HCT116 (cell line): Measurements from ENCODE around the gene GPR3. TPM values are rescaled to one million over a fixed set of nuclear protein-coding genes. Genes with fewer than 3 reads are reported as not detected.
"Not testable (repeated sequence)": the region's sequence is repeated elsewhere in the genome, so short reads cannot be mapped to it uniquely, and the experiment has no call there.

Experiments used
- ATAC-seq: fragments of 200-7000 bp; cut with Tn5 transposase; 2 replicates; pipeline ENCODE4 v1.9.1; 2020; ENCODE audit warnings: mild to moderate bottlenecking, moderate library complexity
- BruUV-seq: library from RNA; stranded (reverse); fragments of 400-500 nt; replicated peaks from 2 replicates; lab custom pipeline; 2021; lab: Mats Ljungman, UMichigan
- CTCF ChIA-PET: fragments of 300-600 bp; sonication (Branson Sonifier 250); formaldehyde crosslinking; loops from one replicate; lab custom pipeline; 2021; ENCODE audit warnings: antibody characterized with exemption; lab: Charles Lee
- POLR2A ChIA-PET: fragments of 300-600, 350-600 bp; sonication (Branson Sonifier 250); formaldehyde crosslinking; loops from one replicate; lab custom pipeline; 2021; ENCODE audit warnings: antibody characterized with exemption; lab: Charles Lee
- RAD21 ChIA-PET, 2 experiments: fragments of 300-600 bp; sonication (Branson Sonifier 250); formaldehyde crosslinking; loops; one replicate each; lab custom pipeline; 2023; ENCODE audit warnings: low total read pairs in 2 of 2; ENCODE audit not compliant: uncharacterized antibody in 2 of 2, unreplicated experiment in 2 of 2, low non-redundant PET in 1 of 2; lab: Charles Lee
- DNase-seq: peaks from one replicate; pipeline ENCODE4 v3.0.0-alpha.2; 2010; ENCODE audit warnings: low read depth, low spot score
- H2AFZ ChIP-seq: fragments of 200-600 bp; shearing (Covaris generic), sonication (generic); 2 replicates; pipeline ENCODE4 v1.6.1; 2017; ENCODE audit warnings: low read depth, mixed run types, mixed read lengths, antibody characterized with exemption, low read length; ENCODE audit not compliant: poor library complexity, severe bottlenecking
- H3K27ac ChIP-seq: 2 replicates; pipeline ENCODE4 v1.5.1; 2012; ENCODE audit warnings: low read depth, low read length
- H3K27me3 ChIP-seq: fragments of 200-600 bp; sonication (generic); 2 replicates; pipeline ENCODE4 v1.6.1; 2016; ENCODE audit warnings: mixed run types, low read length, mixed read lengths; ENCODE audit not compliant: insufficient read depth
- H3K36me3 ChIP-seq, 2 experiments: fragments of 200-500 bp in 1 of 2; fragments of 200-600 bp in 1 of 2; sonication (Bioruptor generic) in 1 of 2; sonication (generic) in 1 of 2; 2 replicates each; pipeline versions ENCODE4 v1.5.1 to v1.6.1; 2014 to 2016; ENCODE audit warnings: low read length in 2 of 2, inconsistent platforms in 1 of 2, mixed read lengths in 1 of 2, mixed run types in 1 of 2; ENCODE audit not compliant: insufficient read depth in 2 of 2, control insufficient read depth in 1 of 2
- H3K4me1 ChIP-seq, 2 experiments: fragments of 200-600 bp in 1 of 2; sonication (generic) in 1 of 2; 2 replicates each; pipeline versions ENCODE4 v1.5.1 to v1.6.1; 2012 to 2017; ENCODE audit warnings: low read length in 2 of 2, inconsistent platforms in 1 of 2, mild to moderate bottlenecking in 1 of 2, mixed read lengths in 1 of 2, mixed run types in 1 of 2, moderate library complexity in 1 of 2; ENCODE audit not compliant: insufficient read depth in 2 of 2, control insufficient read depth in 1 of 2
- H3K4me2 ChIP-seq: fragments of 200-600 bp; sonication (generic); 2 replicates; pipeline ENCODE4 v1.6.1; 2017; ENCODE audit warnings: mixed run types, low read length, mixed read lengths
- H3K4me3 ChIP-seq, 2 experiments: fragments of 200-600 bp in 1 of 2; sonication (generic) in 1 of 2; replicated peaks in 1 of 2; 2 replicates each; pipeline ENCODE4 v1.5.1; 2011 to 2016; ENCODE audit warnings: low read length in 2 of 2, control low read depth in 1 of 2, low read depth in 1 of 2, mild to moderate bottlenecking in 1 of 2, mixed read lengths in 1 of 2, mixed run types in 1 of 2
- H3K79me2 ChIP-seq: fragments of 200-600 bp; sonication (generic); 2 replicates; pipeline ENCODE4 v1.6.1; 2017; ENCODE audit warnings: mild to moderate bottlenecking, mixed run types, low read length, moderate library complexity, mixed read lengths; ENCODE audit not compliant: insufficient read depth
- H3K9ac ChIP-seq: fragments of 200-600 bp; sonication (generic); 2 replicates; pipeline ENCODE4 v1.6.1; 2016; ENCODE audit warnings: low read length, mixed read lengths
- H3K9me2 ChIP-seq: fragments of 200-600 bp; sonication (generic), shearing (Covaris generic); 2 replicates; pipeline ENCODE4 v1.6.1; 2017; ENCODE audit warnings: mixed run types, mild to moderate bottlenecking, moderate library complexity; ENCODE audit not compliant: insufficient read depth
- H3K9me3 ChIP-seq, 2 experiments: fragments of 200-500 bp in 1 of 2; fragments of 200-600 bp in 1 of 2; sonication (Bioruptor generic) in 1 of 2; sonication (generic) in 1 of 2; 2 replicates each; pipeline ENCODE4 v1.6.1; 2014 to 2017; ENCODE audit warnings: low read length in 2 of 2, mixed read lengths in 2 of 2, inconsistent platforms in 1 of 2, low read depth in 1 of 2, mild to moderate bottlenecking in 1 of 2, mixed run types in 1 of 2, moderate library complexity in 1 of 2; ENCODE audit not compliant: control insufficient read depth in 1 of 2, insufficient read depth in 1 of 2
- H4K20me1 ChIP-seq: fragments of 200-600 bp; sonication (generic), shearing (Covaris generic); 2 replicates; pipeline ENCODE4 v1.6.1; 2017; ENCODE audit warnings: mixed run types, mild to moderate bottlenecking, moderate library complexity; ENCODE audit not compliant: insufficient read depth
- CBX3 ChIP-seq: IDR thresholded peaks from 2 replicates; pipeline ENCODE4 v1.6.1; 2012; ENCODE audit warnings: low read depth
- CEBPB ChIP-seq: IDR thresholded peaks from 2 replicates; pipeline ENCODE4 v1.6.1; 2012; ENCODE audit warnings: low read depth
- EGR1 ChIP-seq: IDR thresholded peaks from 2 replicates; pipeline ENCODE4 v1.6.1; 2012; ENCODE audit warnings: low read depth
- FOSL1 ChIP-seq: IDR thresholded peaks from 2 replicates; pipeline ENCODE4 v1.6.1; 2012; ENCODE audit warnings: low read depth
- JUND ChIP-seq: IDR thresholded peaks from 2 replicates; pipeline ENCODE4 v1.6.1; 2012
- POLR2A ChIP-seq: IDR thresholded peaks from 2 replicates; pipeline ENCODE4 v1.7.0; 2011; ENCODE audit warnings: borderline replicate concordance; ENCODE audit not compliant: insufficient read depth, insufficient read length; ENCODE audit errors: extremely low read depth
- SIN3A ChIP-seq: IDR thresholded peaks from 2 replicates; pipeline ENCODE4 v1.6.1; 2012; ENCODE audit warnings: low read depth
- SP1 ChIP-seq: IDR thresholded peaks from 2 replicates; pipeline ENCODE4 v1.6.1; 2012; ENCODE audit warnings: low read depth
- TCF7L2 ChIP-seq: IDR thresholded peaks from 2 replicates; pipeline ENCODE4 v1.7.0; 2011; ENCODE audit warnings: borderline replicate concordance, inconsistent platforms; ENCODE audit not compliant: insufficient read depth, insufficient read length; ENCODE audit errors: extremely low read depth
- YY1 ChIP-seq: IDR thresholded peaks from 2 replicates; pipeline ENCODE4 v1.6.1; 2011; ENCODE audit warnings: low read length, low read depth, moderate library complexity, mild to moderate bottlenecking; ENCODE audit not compliant: insufficient replicate concordance; ENCODE audit errors: extremely low read depth
- ZFX ChIP-seq: fragments of 450-650 bp; IDR thresholded peaks from 2 replicates; pipeline ENCODE4 v1.6.1; 2017
- ZNF274 ChIP-seq: fragments of 200-500 bp; sonication (Bioruptor generic); IDR thresholded peaks from 2 replicates; pipeline ENCODE4 v1.6.1; 2014; ENCODE audit warnings: mild to moderate bottlenecking, low read depth, low read length, inconsistent platforms
- intact Hi-C: fragments of 100-400 bp; cut with micrococcal nuclease; formaldehyde crosslinking; loops from 2 replicates; pipeline ENCODE4 v1.10.0; 2022
- total RNA-seq: library from RNA; stranded (reverse); gene quantifications from one replicate; pipeline ENCODE4 v1.2.1, GENCODE V29; 2021; ENCODE audit not compliant: unreplicated experiment
- TF ChIP-seq, protein P1 (sequence below): IDR thresholded peaks from 2 replicates; pipeline ENCODE4 v1.6.1; 2012
- TF ChIP-seq, protein P2 (sequence below): IDR thresholded peaks from 2 replicates; pipeline ENCODE4 v1.6.1; 2012

GPR3 gene
- total RNA-seq, 1 experiment from 2014 or later, result 2.8 TPM

DNA sequence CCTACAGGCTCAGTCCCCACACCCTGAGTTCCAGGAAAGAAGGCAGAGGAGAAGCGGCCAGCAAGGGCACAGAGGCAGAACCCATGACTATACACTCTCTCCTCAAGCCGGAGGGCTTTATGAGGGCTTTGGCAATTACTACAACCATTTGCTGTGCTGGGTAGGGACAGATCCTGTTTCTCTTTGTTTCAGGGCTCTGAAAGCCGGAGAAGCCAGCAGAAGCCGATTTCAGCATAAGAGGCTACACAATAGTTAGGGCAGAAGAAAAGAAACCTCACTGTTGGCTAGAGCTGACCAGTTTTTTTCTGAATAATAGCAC, 13.9 kb downstream of the GPR3 start:
- H3K9ac ChIP-seq, result no peak overlapping the region
- peaks cover 0 to 10% of the 10 kb centered on the region in 2 experiments; a peak in 1 of 4 replicates for H3K4me1 ChIP-seq
- H3K36me3 ChIP-seq, result peaks cover 15 to 17% of the 10 kb centered on the region in 2 experiments
- no peak for ATAC-seq
- RAD21 ChIA-PET, result no interaction called here
- DNase-seq, result no peak
- H3K9me3 ChIP-seq, result no peaks in the 10 kb centered on the region
- H3K27me3 ChIP-seq, result no peaks in the 10 kb centered on the region
- H3K27ac ChIP-seq, result no peak overlapping the region
- no peaks in the 10 kb centered on the region for H3K79me2 ChIP-seq
- H3K4me3 ChIP-seq, result no peak overlapping the region
- H2AFZ ChIP-seq, result no peak overlapping the region
- BruUV-seq, result no TSS peak
- H4K20me1 ChIP-seq, result no peaks in the 10 kb centered on the region
- no peak for TF ChIP-seq POLR2A
- no peak for TF ChIP-seq JUND
- TF ChIP-seq YY1, result no peak
- no peak for TF ChIP-seq TCF7L2
- TF ChIP-seq SIN3A, result no peak
- TF ChIP-seq FOSL1, result no peak
- TF ChIP-seq ZNF274, result no peak
- no peak for TF ChIP-seq SP1
- no peak for TF ChIP-seq CEBPB
- TF ChIP-seq, protein P1, sequence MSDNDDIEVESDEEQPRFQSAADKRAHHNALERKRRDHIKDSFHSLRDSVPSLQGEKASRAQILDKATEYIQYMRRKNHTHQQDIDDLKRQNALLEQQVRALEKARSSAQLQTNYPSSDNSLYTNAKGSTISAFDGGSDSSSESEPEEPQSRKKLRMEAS, result no peak
- TF ChIP-seq CBX3, result no peak
- TF ChIP-seq, protein P2, sequence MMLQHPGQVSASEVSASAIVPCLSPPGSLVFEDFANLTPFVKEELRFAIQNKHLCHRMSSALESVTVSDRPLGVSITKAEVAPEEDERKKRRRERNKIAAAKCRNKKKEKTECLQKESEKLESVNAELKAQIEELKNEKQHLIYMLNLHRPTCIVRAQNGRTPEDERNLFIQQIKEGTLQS, result no peak
- no peak for TF ChIP-seq ZFX
- no peak for TF ChIP-seq EGR1
- TF ChIP-seq, all 23 proteins: peak for 0
- ChIA-PET POLR2A (no interaction called here), CTCF (no interaction called here)
- no peaks in the 10 kb centered on the region for H3K9me2 ChIP-seq
- intact Hi-C loops, result no loop called here
- no peak overlapping the region for H3K4me2 ChIP-seq

GRCh38 chr1:27406791-27407190, 14.4 kb downstream of the GPR3 start:
- POLR2A ChIA-PET, DNase-seq: not testable (repeated sequence)
- peaks cover 16 to 17% of the 10 kb centered on the region in 2 experiments for H3K36me3 ChIP-seq

More at GRCh38 chr1:27406791-27407190, 14.4 kb downstream of the GPR3 start:
- H3K4me3 ChIP-seq, H3K4me2 ChIP-seq, H3K27ac ChIP-seq, ATAC-seq, H4K20me1 ChIP-seq, intact Hi-C loops, CTCF ChIA-PET, H2AFZ ChIP-seq, H3K9ac ChIP-seq, H3K9me3 ChIP-seq, H3K79me2 ChIP-seq, H3K9me2 ChIP-seq, BruUV-seq, RAD21 ChIA-PET, H3K27me3 ChIP-seq: not testable (repeated sequence)
- peaks cover 0 to 10% of the 10 kb centered on the region in 2 experiments; a peak in 1 of 4 replicates for H3K4me1 ChIP-seq
